HepG2 (cell line): ENCODE data around the gene CCDC142. TPM values are rescaled to one million over a fixed set of nuclear protein-coding genes. Genes with fewer than 3 reads are reported as not detected.
A peak's percentile ranks its signal among the peaks of the same experiment; 100 is the strongest.

Experiments
- HOXA9 ChIP-seq: sonication (generic); formaldehyde crosslinking; IDR thresholded peaks from 2 replicates; pipeline ENCODE4 v1.8.1; 2022; ENCODE audit warnings: missing genetic modification reagents, mild to moderate bottlenecking, moderate library complexity, borderline replicate concordance
- JARID2 ChIP-seq: sonication (generic); formaldehyde crosslinking; IDR thresholded peaks from 2 replicates; pipeline ENCODE4 v1.8.1; 2023; ENCODE audit warnings: missing genetic modification reagents, inconsistent platforms; ENCODE audit not compliant: insufficient replicate concordance
- KDM2A ChIP-seq: sonication (generic); formaldehyde crosslinking; IDR thresholded peaks from 2 replicates; pipeline ENCODE4 v1.4.0; 2020; ENCODE audit warnings: low read depth, missing genetic modification reagents, borderline replicate concordance
- MATR3 ChIP-seq: sonication (generic); formaldehyde crosslinking; IDR thresholded peaks from 2 replicates; pipeline ENCODE4 v1.4.0; 2020; ENCODE audit warnings: missing genetic modification reagents
- MEF2D ChIP-seq: sonication (generic); formaldehyde crosslinking; IDR thresholded peaks from 2 replicates; pipeline ENCODE4 v1.5.1; 2020; ENCODE audit warnings: mild to moderate bottlenecking, missing genetic modification reagents
- PAF1 ChIP-seq: IDR thresholded peaks from 2 replicates; pipeline ENCODE4 v1.6.1; 2016; ENCODE audit warnings: missing genetic modification reagents, missing compliant biosample characterization
- SETDB1 ChIP-seq: sonication (generic); formaldehyde crosslinking; IDR thresholded peaks from 2 replicates; pipeline ENCODE4 v1.5.1; 2020; ENCODE audit warnings: missing genetic modification reagents, mild to moderate bottlenecking, borderline replicate concordance
- SP5 ChIP-seq: IDR thresholded peaks from 2 replicates; pipeline ENCODE4 v1.6.1; 2016; ENCODE audit warnings: low read depth, borderline replicate concordance
- ZFP82 ChIP-seq: sonication (generic); formaldehyde crosslinking; IDR thresholded peaks from 2 replicates; pipeline ENCODE4 v1.5.1; 2020; ENCODE audit warnings: mild to moderate bottlenecking, missing genetic modification reagents, borderline replicate concordance
- ZMYM2 ChIP-seq: sonication (generic); formaldehyde crosslinking; IDR thresholded peaks from 2 replicates; pipeline ENCODE4 v1.8.0; 2022; ENCODE audit warnings: mild to moderate bottlenecking, missing genetic modification reagents
- ZNF124 ChIP-seq: sonication (generic); formaldehyde crosslinking; IDR thresholded peaks from 2 replicates; pipeline ENCODE4 v1.4.0; 2020; ENCODE audit warnings: missing genetic modification reagents
- ZNF180 ChIP-seq: sonication (generic); formaldehyde crosslinking; IDR thresholded peaks from 2 replicates; pipeline ENCODE4 v1.4.0; 2020; ENCODE audit warnings: low read depth, missing genetic modification reagents, borderline replicate concordance
- ZNF430 ChIP-seq: sonication (generic); formaldehyde crosslinking; IDR thresholded peaks from 2 replicates; pipeline ENCODE4 v1.9.0; 2021; ENCODE audit warnings: mild to moderate bottlenecking, missing genetic modification reagents
- ZNF709 ChIP-seq: sonication (generic); formaldehyde crosslinking; IDR thresholded peaks from 2 replicates; pipeline ENCODE4 v1.5.0; 2020; ENCODE audit warnings: mild to moderate bottlenecking, missing genetic modification reagents
- ZNF878 ChIP-seq: sonication (generic); formaldehyde crosslinking; IDR thresholded peaks from 2 replicates; pipeline ENCODE4 v1.8.1; 2023; ENCODE audit warnings: mild to moderate bottlenecking, missing genetic modification reagents, moderate library complexity
- polyA plus RNA-seq, 8 experiments: library from polyadenylated mRNA; depleted of rRNA in 3 of 8; stranded (reverse) in 7 of 8; unstranded in 1 of 8; fragments of >200 nt; fragmentation: Illumina TruSeq in 4 of 8; extraction: Trizol in 4 of 8; gene quantifications; 2 replicates each; pipeline versions ENCODE4 v1.2.1 to v1.2.3, GENCODE V29; 2011 to 2016; ENCODE audit warnings: low read depth in 4 of 8, missing spikeins in 1 of 8, mixed read lengths in 1 of 8; ENCODE audit not compliant: insufficient read depth in 1 of 8
- total RNA-seq, 5 experiments: library from RNA; depleted of rRNA; stranded (reverse); fragments of >200 nt; fragmentation: Illumina TruSeq; extraction: Trizol; gene quantifications; 2 replicates each; pipeline ENCODE4 v1.2.3, GENCODE V29; 2016; ENCODE audit warnings: low read depth in 1 of 5
- TF ChIP-seq, protein P1 (sequence below): sonication (generic); formaldehyde crosslinking; IDR thresholded peaks from 2 replicates; pipeline ENCODE4 v1.5.0; 2020; ENCODE audit warnings: mild to moderate bottlenecking, missing genetic modification reagents, moderate library complexity
- TF ChIP-seq, protein P2 (sequence below): sonication (generic); formaldehyde crosslinking; IDR thresholded peaks from 2 replicates; pipeline ENCODE4 v1.9.0; 2022; ENCODE audit warnings: missing genetic modification reagents, mild to moderate bottlenecking, borderline replicate concordance
- TF ChIP-seq, protein P3 (sequence below): sonication (generic); formaldehyde crosslinking; IDR thresholded peaks from 2 replicates; pipeline ENCODE4 v1.8.1; 2022; ENCODE audit warnings: mild to moderate bottlenecking, missing genetic modification reagents
- TF ChIP-seq, protein P4 (sequence below): IDR thresholded peaks from 2 replicates; pipeline ENCODE4 v1.6.1; 2012; ENCODE audit warnings: inconsistent platforms
- TF ChIP-seq, protein P5 (sequence below): sonication (generic); formaldehyde crosslinking; IDR thresholded peaks from 2 replicates; pipeline ENCODE4 v1.5.0; 2020; ENCODE audit warnings: mild to moderate bottlenecking, missing genetic modification reagents

Gene CCDC142
- total and polyA plus RNA-seq, 2 of the 13 experiments (the other 11 are each of a cell fraction or from before 2014, with no cell fraction given): 14.7 to 30.4 TPM

DNA sequence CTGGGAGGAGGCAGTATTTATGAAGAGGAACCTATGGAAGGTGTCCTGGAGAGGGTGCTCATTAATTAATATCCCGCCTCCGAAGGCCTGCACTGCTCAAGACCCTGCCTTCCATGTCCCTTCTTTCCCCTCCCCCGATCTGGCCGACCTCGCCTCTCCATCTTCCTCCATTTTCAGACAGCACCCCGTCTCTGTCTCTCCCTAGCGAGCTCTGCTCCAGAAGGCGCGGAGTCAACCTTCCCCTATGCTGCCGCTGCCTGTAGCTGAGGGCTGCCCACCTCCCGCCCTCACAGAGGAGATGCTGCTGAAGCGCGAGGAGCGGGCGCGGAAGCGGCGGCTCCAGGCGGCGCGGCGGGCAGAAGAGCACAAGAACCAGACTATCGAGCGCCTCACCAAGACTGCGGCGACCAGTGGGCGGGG, 25.7 kb downstream of the CCDC142 start (continued):
- TF ChIP-seq, protein P1, sequence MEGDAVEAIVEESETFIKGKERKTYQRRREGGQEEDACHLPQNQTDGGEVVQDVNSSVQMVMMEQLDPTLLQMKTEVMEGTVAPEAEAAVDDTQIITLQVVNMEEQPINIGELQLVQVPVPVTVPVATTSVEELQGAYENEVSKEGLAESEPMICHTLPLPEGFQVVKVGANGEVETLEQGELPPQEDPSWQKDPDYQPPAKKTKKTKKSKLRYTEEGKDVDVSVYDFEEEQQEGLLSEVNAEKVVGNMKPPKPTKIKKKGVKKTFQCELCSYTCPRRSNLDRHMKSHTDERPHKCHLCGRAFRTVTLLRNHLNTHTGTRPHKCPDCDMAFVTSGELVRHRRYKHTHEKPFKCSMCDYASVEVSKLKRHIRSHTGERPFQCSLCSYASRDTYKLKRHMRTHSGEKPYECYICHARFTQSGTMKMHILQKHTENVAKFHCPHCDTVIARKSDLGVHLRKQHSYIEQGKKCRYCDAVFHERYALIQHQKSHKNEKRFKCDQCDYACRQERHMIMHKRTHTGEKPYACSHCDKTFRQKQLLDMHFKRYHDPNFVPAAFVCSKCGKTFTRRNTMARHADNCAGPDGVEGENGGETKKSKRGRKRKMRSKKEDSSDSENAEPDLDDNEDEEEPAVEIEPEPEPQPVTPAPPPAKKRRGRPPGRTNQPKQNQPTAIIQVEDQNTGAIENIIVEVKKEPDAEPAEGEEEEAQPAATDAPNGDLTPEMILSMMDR (CRISPR knock-in tag): peak; percentile 31; the same call in 1 of the 2 replicates
- TF ChIP-seq, protein P2, sequence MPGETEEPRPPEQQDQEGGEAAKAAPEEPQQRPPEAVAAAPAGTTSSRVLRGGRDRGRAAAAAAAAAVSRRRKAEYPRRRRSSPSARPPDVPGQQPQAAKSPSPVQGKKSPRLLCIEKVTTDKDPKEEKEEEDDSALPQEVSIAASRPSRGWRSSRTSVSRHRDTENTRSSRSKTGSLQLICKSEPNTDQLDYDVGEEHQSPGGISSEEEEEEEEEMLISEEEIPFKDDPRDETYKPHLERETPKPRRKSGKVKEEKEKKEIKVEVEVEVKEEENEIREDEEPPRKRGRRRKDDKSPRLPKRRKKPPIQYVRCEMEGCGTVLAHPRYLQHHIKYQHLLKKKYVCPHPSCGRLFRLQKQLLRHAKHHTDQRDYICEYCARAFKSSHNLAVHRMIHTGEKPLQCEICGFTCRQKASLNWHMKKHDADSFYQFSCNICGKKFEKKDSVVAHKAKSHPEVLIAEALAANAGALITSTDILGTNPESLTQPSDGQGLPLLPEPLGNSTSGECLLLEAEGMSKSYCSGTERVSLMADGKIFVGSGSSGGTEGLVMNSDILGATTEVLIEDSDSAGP: no peak; the same call in 1 of the 2 replicates
- TF ChIP-seq ZMYM2 (no peak), HOXA9 (CRISPR knock-in tag) (no peak), SETDB1 (CRISPR knock-in tag) (no peak), ZFP82 (CRISPR knock-in tag) (0 out of 2 replicates have a peak, but pooled peaks have one; percentile 31), ZNF878 (CRISPR knock-in tag) (no peak), MATR3 (CRISPR knock-in tag) (no peak), MEF2D (CRISPR knock-in tag) (no peak), ZNF124 (CRISPR knock-in tag) (no peak), SP5 (CRISPR knock-in tag) (no peak), ZNF709 (CRISPR knock-in tag) (no peak), ZNF430 (CRISPR knock-in tag) (no peak), PAF1 (CRISPR knock-in tag) (no peak), JARID2 (peak; percentile 68), KDM2A (CRISPR knock-in tag) (no peak), ZNF180 (CRISPR knock-in tag) (no peak)
- TF ChIP-seq, protein P3, sequence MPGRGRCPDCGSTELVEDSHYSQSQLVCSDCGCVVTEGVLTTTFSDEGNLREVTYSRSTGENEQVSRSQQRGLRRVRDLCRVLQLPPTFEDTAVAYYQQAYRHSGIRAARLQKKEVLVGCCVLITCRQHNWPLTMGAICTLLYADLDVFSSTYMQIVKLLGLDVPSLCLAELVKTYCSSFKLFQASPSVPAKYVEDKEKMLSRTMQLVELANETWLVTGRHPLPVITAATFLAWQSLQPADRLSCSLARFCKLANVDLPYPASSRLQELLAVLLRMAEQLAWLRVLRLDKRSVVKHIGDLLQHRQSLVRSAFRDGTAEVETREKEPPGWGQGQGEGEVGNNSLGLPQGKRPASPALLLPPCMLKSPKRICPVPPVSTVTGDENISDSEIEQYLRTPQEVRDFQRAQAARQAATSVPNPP: no peak
- TF ChIP-seq, protein P4, sequence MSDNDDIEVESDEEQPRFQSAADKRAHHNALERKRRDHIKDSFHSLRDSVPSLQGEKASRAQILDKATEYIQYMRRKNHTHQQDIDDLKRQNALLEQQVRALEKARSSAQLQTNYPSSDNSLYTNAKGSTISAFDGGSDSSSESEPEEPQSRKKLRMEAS: peak; percentile 34; the same call in 1 of the 2 replicates
- TF ChIP-seq, protein P5, sequence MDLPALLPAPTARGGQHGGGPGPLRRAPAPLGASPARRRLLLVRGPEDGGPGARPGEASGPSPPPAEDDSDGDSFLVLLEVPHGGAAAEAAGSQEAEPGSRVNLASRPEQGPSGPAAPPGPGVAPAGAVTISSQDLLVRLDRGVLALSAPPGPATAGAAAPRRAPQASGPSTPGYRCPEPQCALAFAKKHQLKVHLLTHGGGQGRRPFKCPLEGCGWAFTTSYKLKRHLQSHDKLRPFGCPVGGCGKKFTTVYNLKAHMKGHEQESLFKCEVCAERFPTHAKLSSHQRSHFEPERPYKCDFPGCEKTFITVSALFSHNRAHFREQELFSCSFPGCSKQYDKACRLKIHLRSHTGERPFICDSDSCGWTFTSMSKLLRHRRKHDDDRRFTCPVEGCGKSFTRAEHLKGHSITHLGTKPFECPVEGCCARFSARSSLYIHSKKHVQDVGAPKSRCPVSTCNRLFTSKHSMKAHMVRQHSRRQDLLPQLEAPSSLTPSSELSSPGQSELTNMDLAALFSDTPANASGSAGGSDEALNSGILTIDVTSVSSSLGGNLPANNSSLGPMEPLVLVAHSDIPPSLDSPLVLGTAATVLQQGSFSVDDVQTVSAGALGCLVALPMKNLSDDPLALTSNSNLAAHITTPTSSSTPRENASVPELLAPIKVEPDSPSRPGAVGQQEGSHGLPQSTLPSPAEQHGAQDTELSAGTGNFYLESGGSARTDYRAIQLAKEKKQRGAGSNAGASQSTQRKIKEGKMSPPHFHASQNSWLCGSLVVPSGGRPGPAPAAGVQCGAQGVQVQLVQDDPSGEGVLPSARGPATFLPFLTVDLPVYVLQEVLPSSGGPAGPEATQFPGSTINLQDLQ (CRISPR knock-in tag): peak; percentile 53; the same call in 1 of the 2 replicates
